HepG2 (cell line): ENCODE measurements around the gene DPP6. TPM values are rescaled to one million over a fixed set of nuclear protein-coding genes. Genes with fewer than 3 reads are reported as not detected.

ENCODE experiments used
- GFI1 ChIP-seq: sonication (generic); formaldehyde crosslinking; IDR thresholded peaks from 2 replicates; pipeline ENCODE4 v1.5.0; 2020; ENCODE audit warnings: missing genetic modification reagents, mild to moderate bottlenecking, borderline replicate concordance
- HNF4A ChIP-seq: sonication (generic); formaldehyde crosslinking; IDR thresholded peaks from 2 replicates; pipeline ENCODE4 v1.4.0; 2020; ENCODE audit warnings: missing genetic modification reagents
- HOXA9 ChIP-seq: sonication (generic); formaldehyde crosslinking; IDR thresholded peaks from 2 replicates; pipeline ENCODE4 v1.8.1; 2022; ENCODE audit warnings: missing genetic modification reagents, mild to moderate bottlenecking, moderate library complexity, borderline replicate concordance
- RFXANK ChIP-seq: IDR thresholded peaks from 2 replicates; pipeline ENCODE4 v1.6.1; 2016
- SIX1 ChIP-seq: sonication (generic); formaldehyde crosslinking; IDR thresholded peaks from 2 replicates; pipeline ENCODE4 v1.4.0; 2020; ENCODE audit warnings: missing genetic modification reagents, borderline replicate concordance
- ZNF138 ChIP-seq: sonication (generic); formaldehyde crosslinking; IDR thresholded peaks from 2 replicates; pipeline ENCODE4 v1.5.0; 2020; ENCODE audit warnings: mild to moderate bottlenecking, low read depth, missing genetic modification reagents
- ZNF646 ChIP-seq: sonication (generic); formaldehyde crosslinking; IDR thresholded peaks from 2 replicates; pipeline ENCODE4 v1.9.0; 2021; ENCODE audit warnings: mild to moderate bottlenecking, missing genetic modification reagents
- polyA plus RNA-seq, 8 experiments: library from polyadenylated mRNA; depleted of rRNA in 3 of 8; stranded (reverse) in 7 of 8; unstranded in 1 of 8; fragments of >200 nt; fragmentation: Illumina TruSeq in 4 of 8; extraction: Trizol in 4 of 8; gene quantifications; 2 replicates each; pipeline versions ENCODE4 v1.2.1 to v1.2.3, GENCODE V29; 2011 to 2016; ENCODE audit warnings: low read depth in 4 of 8, missing spikeins in 1 of 8, mixed read lengths in 1 of 8; ENCODE audit not compliant: insufficient read depth in 1 of 8
- total RNA-seq, 5 experiments: library from RNA; depleted of rRNA; stranded (reverse); fragments of >200 nt; fragmentation: Illumina TruSeq; extraction: Trizol; gene quantifications; 2 replicates each; pipeline ENCODE4 v1.2.3, GENCODE V29; 2016; ENCODE audit warnings: low read depth in 1 of 5
- TF ChIP-seq, protein P1 (sequence below): sonication (generic); formaldehyde crosslinking; IDR thresholded peaks from 2 replicates; pipeline ENCODE4 v1.4.0; 2020; ENCODE audit warnings: mild to moderate bottlenecking, missing genetic modification reagents

DPP6 gene
- total and polyA plus RNA-seq, 2 of the 13 experiments (the other 11 are each of a cell fraction or from before 2014, with no cell fraction given), result not detected

DNA sequence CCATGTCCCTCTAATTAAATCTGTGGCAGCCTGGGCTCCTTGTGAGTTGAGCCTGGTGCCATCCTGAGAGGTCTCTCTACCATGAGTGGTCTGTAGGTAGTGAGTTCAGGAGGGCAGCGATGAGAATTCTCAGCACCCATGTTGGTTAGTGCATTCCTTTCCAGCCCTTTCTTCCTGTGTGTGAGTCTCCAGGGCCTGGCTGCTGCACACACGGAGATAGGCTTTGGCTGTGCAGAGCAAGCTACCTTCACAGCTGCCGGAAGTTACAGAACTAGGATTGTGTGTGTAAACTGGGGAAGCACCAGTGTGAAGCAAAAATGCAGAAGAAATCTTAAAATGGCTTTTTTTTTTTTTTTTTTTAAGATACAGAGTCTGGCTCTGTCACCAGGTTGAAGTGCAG, 592.2 kb downstream of the DPP6 start (continued):
- TF ChIP-seq ZNF138 (CRISPR knock-in tag) (no peak), GFI1 (no peak), SIX1 (CRISPR knock-in tag) (no peak), HOXA9 (CRISPR knock-in tag) (no peak), ZNF646 (no peak), HNF4A (CRISPR knock-in tag) (no peak), RFXANK (no peak)
- TF ChIP-seq, protein P1, sequence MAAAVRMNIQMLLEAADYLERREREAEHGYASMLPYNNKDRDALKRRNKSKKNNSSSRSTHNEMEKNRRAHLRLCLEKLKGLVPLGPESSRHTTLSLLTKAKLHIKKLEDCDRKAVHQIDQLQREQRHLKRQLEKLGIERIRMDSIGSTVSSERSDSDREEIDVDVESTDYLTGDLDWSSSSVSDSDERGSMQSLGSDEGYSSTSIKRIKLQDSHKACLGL, result no peak
